Astrocyte of the spinal cord (primary cell): ENCODE measurements around the gene GAN.

Source experiments
- DNase-seq: peaks from one replicate; pipeline ENCODE4 v3.0.0; 2011; ENCODE audit warnings: low read depth, low spot score
- H3K4me3 ChIP-seq: 2 replicates; pipeline ENCODE4 v1.5.1; 2011; ENCODE audit warnings: low read depth, mild to moderate bottlenecking, low read length, moderate library complexity
- CTCF ChIP-seq: IDR thresholded peaks from 2 replicates; pipeline ENCODE4 v1.5.1; 2012; ENCODE audit warnings: low read depth, mild to moderate bottlenecking, low read length, inconsistent platforms
- in situ Hi-C: cut with HindIII; loops from 2 replicates; pipeline ENCODE4 v1.10.0; 2017; ENCODE audit warnings: low sequenced_read_pairs

The GAN gene

GRCh38 chr16:81405702-81406113 is 90.9 kb downstream of the GAN start:
- H3K4me3 ChIP-seq: no peak overlapping the region
- peak; percentile 93 for DNase-seq
- peak; percentile 17 for TF ChIP-seq CTCF
- in situ Hi-C loops: no loop called here

- DNase-seq: no peak
- no peak for TF ChIP-seq CTCF
- in situ Hi-C loops: no loop called here
Observed at GRCh38 chr16:81408409-81408950, 93.7 kb downstream of the GAN start.

GRCh38 chr16:81409016-81409556 is 94.3 kb downstream of the GAN start:
- no peak for TF ChIP-seq CTCF
- in situ Hi-C loops: no loop called here
- DNase-seq: no peak

More at GRCh38 chr16:81408409-81408950, 93.7 kb downstream of the GAN start:
- H3K4me3 ChIP-seq: no peak overlapping the region

GRCh38 chr16:81410643-81411293 is 96.0 kb downstream of the GAN start:
- DNase-seq: no peak
- no peak overlapping the region for H3K4me3 ChIP-seq
- TF ChIP-seq CTCF: no peak
- in situ Hi-C loops: no loop called here

More at GRCh38 chr16:81409016-81409556, 94.3 kb downstream of the GAN start:
- no peak overlapping the region for H3K4me3 ChIP-seq

- in situ Hi-C loops: no loop called here
- H3K4me3 ChIP-seq: no peak overlapping the region
- no peak for TF ChIP-seq CTCF
- no peak for DNase-seq
Observed at GRCh38 chr16:81413245-81413990, 98.7 kb downstream of the GAN start.

- H3K4me3 ChIP-seq: no peak overlapping the region
- no peak for DNase-seq
- in situ Hi-C loops: no loop called here
- TF ChIP-seq CTCF: no peak
Observed at GRCh38 chr16:81415751-81416150, 101.0 kb downstream of the GAN start.
